WI38 (cell line): ENCODE measurements around the gene GJA3.

Experiments used
- H3K4me3 ChIP-seq: 2 replicates; pipeline ENCODE4 v1.5.1; 2011; ENCODE audit warnings: low read depth, mild to moderate bottlenecking, control low read depth, low read length
- CTCF ChIP-seq: IDR thresholded peaks from 2 replicates; pipeline ENCODE4 v1.5.1; 2012; ENCODE audit warnings: low read depth, mild to moderate bottlenecking, control low read depth, low read length

Gene GJA3

DNA sequence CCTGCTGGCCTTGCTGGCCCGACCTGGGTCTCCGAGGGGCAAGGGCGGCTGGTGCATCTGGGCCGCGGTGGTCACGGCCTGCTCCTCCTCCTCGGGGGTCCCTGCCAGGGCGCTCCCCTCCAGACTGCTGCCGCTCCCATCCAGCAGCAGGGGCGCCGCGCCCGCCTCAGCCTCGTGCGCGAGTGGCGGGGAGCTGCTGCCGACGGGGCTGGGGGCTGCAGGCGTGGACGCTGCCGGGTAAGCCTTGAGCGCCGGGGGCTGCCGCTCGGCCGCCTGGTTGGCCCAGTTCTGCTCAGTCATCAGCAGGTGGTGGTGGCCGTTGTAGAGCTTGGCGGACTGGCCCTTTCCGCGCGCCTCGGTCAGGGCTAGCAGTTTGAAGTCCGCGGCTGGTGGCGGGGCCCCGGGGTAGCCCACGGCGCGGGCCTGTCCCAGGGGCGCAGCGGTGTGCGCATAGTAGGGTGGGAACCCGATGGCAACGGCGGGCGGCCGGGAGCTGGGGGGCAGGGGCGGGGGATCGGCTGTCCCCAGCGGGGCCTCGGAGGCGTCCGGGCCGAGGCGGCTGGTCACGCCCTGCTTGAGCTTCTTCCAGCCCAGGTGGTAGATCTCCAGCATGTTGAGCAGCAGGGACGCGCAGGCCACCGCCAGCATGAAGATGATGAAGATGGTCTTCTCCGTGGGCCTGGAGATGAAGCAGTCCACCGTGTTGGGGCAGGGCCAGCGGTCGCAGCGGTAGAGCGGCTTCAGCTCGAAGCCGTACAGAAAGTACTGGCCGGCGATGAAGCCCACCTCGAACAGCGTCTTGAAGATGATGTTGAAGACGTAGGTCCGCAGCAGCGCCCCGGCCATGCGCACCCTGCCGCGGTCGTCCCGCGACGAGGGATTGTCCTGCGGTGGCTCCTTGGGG is 18.6 kb downstream of the GJA3 start:
- TF ChIP-seq CTCF, result no peak
- no peak overlapping the region for H3K4me3 ChIP-seq

- no peak for TF ChIP-seq CTCF
- H3K4me3 ChIP-seq, result no peak overlapping the region
These were observed 19.4 kb downstream of the GJA3 start for GRCh38 chr13:20141238-20142022.

GRCh38 chr13:20140487-20140886 is 20.4 kb downstream of the GJA3 start:
- H3K4me3 ChIP-seq, result no peak overlapping the region
- no peak for TF ChIP-seq CTCF

GRCh38 chr13:20137875-20138274 is 23.0 kb downstream of the GJA3 start:
- TF ChIP-seq CTCF, result no peak
- H3K4me3 ChIP-seq, result no peak overlapping the region

DNA sequence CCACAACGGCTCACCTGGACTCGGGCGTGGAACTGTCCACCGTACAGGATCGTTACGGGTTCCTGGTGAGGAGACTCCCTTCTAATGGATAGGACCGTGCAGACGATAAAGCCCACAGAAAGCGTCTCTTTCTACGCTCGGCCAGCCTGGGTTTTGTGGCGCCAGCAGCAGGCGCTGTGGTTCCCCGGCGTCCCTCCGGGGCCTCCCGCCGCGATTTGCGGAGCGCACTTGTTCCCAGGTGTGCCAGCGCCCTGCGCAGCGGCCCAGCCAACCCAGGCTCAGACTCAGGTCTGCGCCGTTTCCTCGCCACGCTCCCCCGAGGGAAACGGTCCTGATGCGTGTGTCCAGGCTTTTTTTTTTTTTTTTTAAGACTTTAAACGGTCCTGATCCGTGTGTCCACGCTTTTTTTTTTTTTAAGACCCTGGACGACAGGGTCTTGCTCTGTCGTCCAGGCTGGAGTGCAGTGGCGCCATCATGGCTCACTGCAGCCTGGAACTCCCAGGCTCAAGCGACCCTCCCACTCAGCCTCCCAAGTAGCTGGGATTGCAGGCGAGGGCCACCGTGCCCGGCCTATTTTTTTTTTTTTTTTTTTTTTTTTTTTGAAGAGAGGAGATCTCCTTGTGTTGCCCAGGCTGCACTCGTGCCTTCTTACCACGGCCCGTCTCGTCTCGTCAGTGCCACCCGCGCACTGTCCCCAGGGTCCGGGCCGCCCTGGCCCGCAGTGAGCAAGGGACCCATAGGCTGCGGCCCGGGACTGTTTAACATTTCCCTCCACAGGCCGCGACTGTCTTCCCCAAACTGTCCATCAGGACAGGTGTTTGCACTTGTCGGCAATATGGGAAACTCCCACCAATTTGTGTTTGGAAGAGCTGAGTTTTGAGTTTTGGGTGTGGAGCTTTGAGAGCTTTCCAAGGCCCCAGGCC is 23.8 kb downstream of the GJA3 start:
- H3K4me3 ChIP-seq, result no peak overlapping the region
- peak; percentile 31; the same call in 1 of the 2 replicates for TF ChIP-seq CTCF

- TF ChIP-seq CTCF, result no peak
- H3K4me3 ChIP-seq, result no peak overlapping the region
These were observed 26.1 kb downstream of the GJA3 start for GRCh38 chr13:20134732-20135131.
